Measurements from ENCODE around the gene FIBP. TPM values are rescaled to one million over a fixed set of nuclear protein-coding genes. Genes with fewer than 3 reads are reported as not detected.

The FIBP gene
- total RNA-seq, 1 experiment from 2014 or later, result 93.1 TPM

DNA sequence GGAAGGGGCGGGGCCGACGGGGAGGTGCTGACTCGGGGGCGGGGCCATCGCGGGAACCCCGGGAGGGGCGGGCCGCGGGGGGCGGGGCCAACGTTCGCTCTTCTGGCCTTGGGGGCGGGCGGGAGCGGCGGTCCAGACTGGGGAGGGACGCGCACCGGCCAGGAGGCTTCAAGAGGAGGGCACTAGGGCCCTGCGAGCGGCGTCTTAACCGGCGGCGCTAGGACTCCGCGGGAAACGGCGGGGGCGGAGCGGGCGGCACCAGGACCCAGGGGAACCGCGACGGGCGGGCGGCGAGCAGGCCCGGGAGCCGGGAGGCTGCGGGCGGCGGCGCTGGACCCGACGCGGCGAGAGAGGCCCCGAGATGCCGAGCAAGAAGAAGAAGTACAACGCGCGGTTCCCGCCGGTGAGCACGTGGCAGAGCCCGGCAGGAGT is 30.9 kb upstream of the FIBP start, which contains the start of gene DRAP1 (continued):
- TF ChIP-seq, protein P1, sequence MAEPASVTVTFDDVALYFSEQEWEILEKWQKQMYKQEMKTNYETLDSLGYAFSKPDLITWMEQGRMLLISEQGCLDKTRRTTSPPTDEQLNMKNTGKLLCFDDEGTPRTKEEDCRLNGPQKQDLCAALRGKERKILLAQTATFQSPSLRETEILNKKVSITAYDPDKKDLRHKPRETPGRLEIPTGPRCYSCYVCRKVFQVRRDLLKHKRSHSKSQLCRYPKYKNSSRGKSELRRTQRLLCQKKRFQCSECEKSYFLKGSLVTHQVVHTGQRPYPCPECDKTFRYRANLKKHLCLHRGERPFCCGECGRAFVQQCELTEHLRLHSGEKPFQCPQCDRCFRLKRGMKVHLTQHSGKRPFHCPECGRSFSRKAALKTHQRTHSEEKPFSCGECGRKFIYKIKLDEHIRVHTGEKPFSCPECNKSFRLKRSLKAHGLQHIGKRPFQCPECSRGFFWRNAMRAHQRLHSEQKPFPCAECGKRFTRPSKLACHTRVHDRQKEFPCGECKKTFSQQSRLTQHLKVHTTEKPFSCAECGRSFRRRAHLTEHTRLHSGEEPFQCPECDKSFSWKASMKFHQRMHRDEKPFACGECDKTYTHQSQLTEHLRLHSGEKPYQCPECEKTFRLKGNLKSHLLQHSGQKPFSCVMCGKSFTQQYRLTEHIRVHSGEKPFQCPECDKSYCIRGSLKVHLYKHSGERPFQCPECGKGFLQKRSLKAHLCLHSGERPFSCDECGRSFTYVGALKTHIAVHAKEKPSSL (CRISPR knock-in tag; conservative IDR thresholded peaks at IDR 0.05), result no peak
- TF ChIP-seq ZNF317 (CRISPR knock-in tag; IDR thresholded peaks at IDR 0.05; ENCODE audit: borderline replicate concordance, low read depth), result no peak
- peak; percentile 90 for TF ChIP-seq ETV6 (CRISPR knock-in tag; IDR thresholded peaks at IDR 0.05)
- no peak for TF ChIP-seq ZNF219 (CRISPR knock-in tag; IDR thresholded peaks at IDR 0.05; ENCODE audit: borderline replicate concordance)
- no peak for TF ChIP-seq RORB (CRISPR knock-in tag; IDR thresholded peaks at IDR 0.05)
- TF ChIP-seq, protein P2, sequence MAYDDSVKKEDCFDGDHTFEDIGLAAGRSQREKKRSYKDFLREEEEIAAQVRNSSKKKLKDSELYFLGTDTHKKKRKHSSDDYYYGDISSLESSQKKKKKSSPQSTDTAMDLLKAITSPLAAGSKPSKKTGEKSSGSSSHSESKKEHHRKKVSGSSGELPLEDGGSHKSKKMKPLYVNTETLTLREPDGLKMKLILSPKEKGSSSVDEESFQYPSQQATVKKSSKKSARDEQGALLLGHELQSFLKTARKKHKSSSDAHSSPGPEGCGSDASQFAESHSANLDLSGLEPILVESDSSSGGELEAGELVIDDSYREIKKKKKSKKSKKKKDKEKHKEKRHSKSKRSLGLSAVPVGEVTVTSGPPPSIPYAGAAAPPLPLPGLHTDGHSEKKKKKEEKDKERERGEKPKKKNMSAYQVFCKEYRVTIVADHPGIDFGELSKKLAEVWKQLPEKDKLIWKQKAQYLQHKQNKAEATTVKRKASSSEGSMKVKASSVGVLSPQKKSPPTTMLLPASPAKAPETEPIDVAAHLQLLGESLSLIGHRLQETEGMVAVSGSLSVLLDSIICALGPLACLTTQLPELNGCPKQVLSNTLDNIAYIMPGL (CRISPR knock-in tag; IDR thresholded peaks at IDR 0.05), result peak; percentile 31
- no peak for TF ChIP-seq OVOL2 (CRISPR knock-in tag; IDR thresholded peaks at IDR 0.05; ENCODE audit: borderline replicate concordance)
- peak; percentile 47; the same call in 1 of the 2 replicates for TF ChIP-seq PREB (CRISPR knock-in tag; IDR thresholded peaks at IDR 0.05; ENCODE audit: borderline replicate concordance)
- TF ChIP-seq EMX1 (CRISPR knock-in tag; IDR thresholded peaks at IDR 0.05), result no peak
- TF ChIP-seq TP53 (CRISPR knock-in tag; IDR thresholded peaks at IDR 0.05), result peak; percentile 76; the same call in 1 of the 2 replicates
- TF ChIP-seq ATF1 (CRISPR knock-in tag; IDR thresholded peaks at IDR 0.05), result peak; percentile 47; the same call in 1 of the 2 replicates
- TF ChIP-seq MAX (CRISPR knock-in tag; IDR thresholded peaks at IDR 0.05), result peak; percentile 22; the same call in 1 of the 2 replicates
- no peak for TF ChIP-seq GRHL2 (CRISPR knock-in tag; IDR thresholded peaks at IDR 0.05; ENCODE audit: insufficient replicate concordance, severe bottlenecking)
- no peak for TF ChIP-seq MXD4 (CRISPR knock-in tag; IDR thresholded peaks at IDR 0.05; ENCODE audit: borderline replicate concordance)
- no peak for TF ChIP-seq NR1H2 (CRISPR knock-in tag; IDR thresholded peaks at IDR 0.05)
- TF ChIP-seq E2F5 (CRISPR knock-in tag; IDR thresholded peaks at IDR 0.05), result peak; percentile 75
- no peak for TF ChIP-seq STAT6 (CRISPR knock-in tag; conservative IDR thresholded peaks at IDR 0.05; ENCODE audit: low read depth)
- no peak for TF ChIP-seq NR3C1 (CRISPR knock-in tag; conservative IDR thresholded peaks at IDR 0.05; ENCODE audit: low read depth)
- peak; percentile 27; the same call in 1 of the 2 replicates for TF ChIP-seq MYBL2 (CRISPR knock-in tag; IDR thresholded peaks at IDR 0.05)
- TF ChIP-seq, protein P3, sequence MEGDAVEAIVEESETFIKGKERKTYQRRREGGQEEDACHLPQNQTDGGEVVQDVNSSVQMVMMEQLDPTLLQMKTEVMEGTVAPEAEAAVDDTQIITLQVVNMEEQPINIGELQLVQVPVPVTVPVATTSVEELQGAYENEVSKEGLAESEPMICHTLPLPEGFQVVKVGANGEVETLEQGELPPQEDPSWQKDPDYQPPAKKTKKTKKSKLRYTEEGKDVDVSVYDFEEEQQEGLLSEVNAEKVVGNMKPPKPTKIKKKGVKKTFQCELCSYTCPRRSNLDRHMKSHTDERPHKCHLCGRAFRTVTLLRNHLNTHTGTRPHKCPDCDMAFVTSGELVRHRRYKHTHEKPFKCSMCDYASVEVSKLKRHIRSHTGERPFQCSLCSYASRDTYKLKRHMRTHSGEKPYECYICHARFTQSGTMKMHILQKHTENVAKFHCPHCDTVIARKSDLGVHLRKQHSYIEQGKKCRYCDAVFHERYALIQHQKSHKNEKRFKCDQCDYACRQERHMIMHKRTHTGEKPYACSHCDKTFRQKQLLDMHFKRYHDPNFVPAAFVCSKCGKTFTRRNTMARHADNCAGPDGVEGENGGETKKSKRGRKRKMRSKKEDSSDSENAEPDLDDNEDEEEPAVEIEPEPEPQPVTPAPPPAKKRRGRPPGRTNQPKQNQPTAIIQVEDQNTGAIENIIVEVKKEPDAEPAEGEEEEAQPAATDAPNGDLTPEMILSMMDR (IDR thresholded peaks at IDR 0.05), result no peak
- TF ChIP-seq NR2C2 (CRISPR knock-in tag; IDR thresholded peaks at IDR 0.05), result no peak
- no peak for TF ChIP-seq HMGA2 (CRISPR knock-in tag; IDR thresholded peaks at IDR 0.05)
- 0 out of 2 replicates have a peak, but pooled peaks have one; percentile 38 for TF ChIP-seq IRF1 (CRISPR knock-in tag; IDR thresholded peaks at IDR 0.05)
- TF ChIP-seq CDX4 (CRISPR knock-in tag; IDR thresholded peaks at IDR 0.05; ENCODE audit: borderline replicate concordance), result no peak
- no peak for TF ChIP-seq CREB1 (CRISPR knock-in tag; IDR thresholded peaks at IDR 0.05)
- TF ChIP-seq, protein P4, sequence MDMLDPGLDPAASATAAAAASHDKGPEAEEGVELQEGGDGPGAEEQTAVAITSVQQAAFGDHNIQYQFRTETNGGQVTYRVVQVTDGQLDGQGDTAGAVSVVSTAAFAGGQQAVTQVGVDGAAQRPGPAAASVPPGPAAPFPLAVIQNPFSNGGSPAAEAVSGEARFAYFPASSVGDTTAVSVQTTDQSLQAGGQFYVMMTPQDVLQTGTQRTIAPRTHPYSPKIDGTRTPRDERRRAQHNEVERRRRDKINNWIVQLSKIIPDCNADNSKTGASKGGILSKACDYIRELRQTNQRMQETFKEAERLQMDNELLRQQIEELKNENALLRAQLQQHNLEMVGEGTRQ (CRISPR knock-in tag; IDR thresholded peaks at IDR 0.05), result peak; percentile 41
